Right lobe of liver (tissue), 4 donors: Measurements from ENCODE around the gene IMMT.

Experiments used
- POLR2A ChIP-seq: fragments of 450-650 bp; IDR thresholded peaks from one replicate; pipeline ENCODE4 v1.6.1; 2017; ENCODE audit warnings: antibody characterized with exemption, mild to moderate bottlenecking
- TF ChIP-seq, protein P1 (sequence below), 4 donors: fragments of 200-600 bp in 3 of 4; fragments of 450-650 bp in 1 of 4; IDR thresholded peaks; one replicate each; pipeline versions ENCODE4 v1.5.1 to v1.8.0; 2016 to 2022; ENCODE audit warnings: antibody characterized with exemption in 4 of 4, mild to moderate bottlenecking in 2 of 4
- donor health status: DM: no; HTN: no; CAD: no.
- donor health status: DM: no; HTN: no; CAD: no.
- donor health status: DM: no; HTN: yes; CAD: no.

DNA sequence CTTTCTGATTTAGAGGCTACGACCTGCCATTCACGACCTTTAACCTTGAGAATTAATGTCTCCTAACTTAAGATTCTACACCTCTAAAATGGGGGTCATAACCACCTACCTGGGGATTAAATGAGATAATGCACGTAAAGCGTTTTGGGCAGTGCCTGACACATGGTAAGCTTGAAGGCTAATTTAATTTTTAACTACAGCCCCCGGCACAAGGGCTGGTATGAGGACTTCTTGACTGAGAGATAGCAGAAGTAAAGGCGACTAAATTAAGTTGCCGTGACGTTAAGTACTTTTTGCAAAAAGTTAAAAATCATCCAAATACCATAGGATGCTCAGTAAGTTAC is 4.5 kb upstream of the IMMT start:
- TF ChIP-seq, protein P1, sequence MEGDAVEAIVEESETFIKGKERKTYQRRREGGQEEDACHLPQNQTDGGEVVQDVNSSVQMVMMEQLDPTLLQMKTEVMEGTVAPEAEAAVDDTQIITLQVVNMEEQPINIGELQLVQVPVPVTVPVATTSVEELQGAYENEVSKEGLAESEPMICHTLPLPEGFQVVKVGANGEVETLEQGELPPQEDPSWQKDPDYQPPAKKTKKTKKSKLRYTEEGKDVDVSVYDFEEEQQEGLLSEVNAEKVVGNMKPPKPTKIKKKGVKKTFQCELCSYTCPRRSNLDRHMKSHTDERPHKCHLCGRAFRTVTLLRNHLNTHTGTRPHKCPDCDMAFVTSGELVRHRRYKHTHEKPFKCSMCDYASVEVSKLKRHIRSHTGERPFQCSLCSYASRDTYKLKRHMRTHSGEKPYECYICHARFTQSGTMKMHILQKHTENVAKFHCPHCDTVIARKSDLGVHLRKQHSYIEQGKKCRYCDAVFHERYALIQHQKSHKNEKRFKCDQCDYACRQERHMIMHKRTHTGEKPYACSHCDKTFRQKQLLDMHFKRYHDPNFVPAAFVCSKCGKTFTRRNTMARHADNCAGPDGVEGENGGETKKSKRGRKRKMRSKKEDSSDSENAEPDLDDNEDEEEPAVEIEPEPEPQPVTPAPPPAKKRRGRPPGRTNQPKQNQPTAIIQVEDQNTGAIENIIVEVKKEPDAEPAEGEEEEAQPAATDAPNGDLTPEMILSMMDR (IDR thresholded peaks at IDR 0.05), result no peak
- no peak for TF ChIP-seq POLR2A
